BE2C (cell line): Measurements from ENCODE around the gene SH3BP5.

Experiments used
- DNase-seq: peaks from one replicate; pipeline ENCODE4 v3.0.0-alpha.2; 2020
- H3K27me3 ChIP-seq: fragments of 250-450 bp; sonication (Bioruptor Pico); 2 replicates; pipeline ENCODE4 v1.5.1; 2020; ENCODE audit warnings: mild to moderate bottlenecking
- H3K36me3 ChIP-seq: fragments of 250-450 bp; sonication (Bioruptor Pico); 2 replicates; pipeline ENCODE4 v1.5.1; 2020; ENCODE audit warnings: mild to moderate bottlenecking
- H3K4me1 ChIP-seq: fragments of 250-450 bp; sonication (Bioruptor Pico); 2 replicates; pipeline ENCODE4 v1.5.1; 2020
- H3K4me3 ChIP-seq: 2 replicates; pipeline ENCODE4 v1.5.1; 2011; ENCODE audit warnings: low read depth, low read length
- H3K9me3 ChIP-seq: fragments of 250-450 bp; sonication (Bioruptor Pico); 2 replicates; pipeline ENCODE4 v1.5.1; 2020
- TF ChIP-seq, protein P1 (sequence below): IDR thresholded peaks from 2 replicates; pipeline ENCODE4 v1.5.1; 2012; ENCODE audit warnings: mild to moderate bottlenecking, low read depth, low read length

Gene SH3BP5

DNA sequence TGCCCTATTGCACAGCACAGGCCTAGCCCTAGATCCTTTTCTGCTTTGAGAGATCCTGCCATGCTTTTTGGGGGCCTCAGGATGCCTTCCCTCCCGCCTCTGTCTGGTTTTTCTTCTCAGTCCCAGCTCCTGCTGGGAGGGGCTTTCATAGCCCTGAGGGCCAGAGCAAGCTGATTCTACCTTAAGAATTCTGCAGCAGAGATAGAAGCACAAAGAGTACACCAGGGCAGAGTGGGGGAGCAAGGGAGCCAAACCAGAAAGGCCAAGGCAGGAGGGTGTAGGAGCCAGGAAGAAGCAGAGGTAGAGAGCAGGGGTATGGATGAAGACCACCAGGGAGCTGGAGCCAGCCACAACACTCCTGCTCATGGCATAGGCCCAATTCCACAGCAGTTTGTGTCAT, 18.1 kb downstream of the SH3BP5 start:
- Histone ChIP-seq H3K9me3 (no peaks in the 10 kb centered on the region), H3K4me1 (no peaks in the 10 kb centered on the region), H3K27me3 (no peaks in the 10 kb centered on the region), H3K4me3 (no peak overlapping the region), H3K36me3 (no peaks in the 10 kb centered on the region)
- DNase-seq = no peak
- TF ChIP-seq, protein P1, sequence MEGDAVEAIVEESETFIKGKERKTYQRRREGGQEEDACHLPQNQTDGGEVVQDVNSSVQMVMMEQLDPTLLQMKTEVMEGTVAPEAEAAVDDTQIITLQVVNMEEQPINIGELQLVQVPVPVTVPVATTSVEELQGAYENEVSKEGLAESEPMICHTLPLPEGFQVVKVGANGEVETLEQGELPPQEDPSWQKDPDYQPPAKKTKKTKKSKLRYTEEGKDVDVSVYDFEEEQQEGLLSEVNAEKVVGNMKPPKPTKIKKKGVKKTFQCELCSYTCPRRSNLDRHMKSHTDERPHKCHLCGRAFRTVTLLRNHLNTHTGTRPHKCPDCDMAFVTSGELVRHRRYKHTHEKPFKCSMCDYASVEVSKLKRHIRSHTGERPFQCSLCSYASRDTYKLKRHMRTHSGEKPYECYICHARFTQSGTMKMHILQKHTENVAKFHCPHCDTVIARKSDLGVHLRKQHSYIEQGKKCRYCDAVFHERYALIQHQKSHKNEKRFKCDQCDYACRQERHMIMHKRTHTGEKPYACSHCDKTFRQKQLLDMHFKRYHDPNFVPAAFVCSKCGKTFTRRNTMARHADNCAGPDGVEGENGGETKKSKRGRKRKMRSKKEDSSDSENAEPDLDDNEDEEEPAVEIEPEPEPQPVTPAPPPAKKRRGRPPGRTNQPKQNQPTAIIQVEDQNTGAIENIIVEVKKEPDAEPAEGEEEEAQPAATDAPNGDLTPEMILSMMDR = no peak

DNA sequence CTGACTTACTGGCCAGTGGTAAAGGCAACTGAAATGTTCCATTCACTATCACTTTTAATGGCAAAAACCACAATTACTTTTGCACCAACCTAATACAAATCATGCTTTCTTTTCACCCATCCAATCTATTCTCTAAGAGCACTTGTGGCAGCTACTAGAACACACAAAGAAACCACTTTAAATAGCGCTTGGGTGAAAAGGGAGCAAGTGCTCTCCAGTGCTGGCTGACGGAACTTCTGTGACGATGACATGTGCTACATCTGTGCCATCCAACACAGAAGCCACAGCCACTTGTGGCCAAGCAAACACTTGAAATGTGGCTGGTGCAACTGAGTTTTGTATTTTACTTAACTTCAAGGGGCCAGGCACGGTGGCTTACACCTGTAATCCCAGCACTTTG, 18.9 kb downstream of the SH3BP5 start:
- H3K36me3 ChIP-seq = no peaks in the 10 kb centered on the region
- H3K9me3 ChIP-seq = no peaks in the 10 kb centered on the region
- H3K4me3 ChIP-seq = no peak overlapping the region
- H3K4me1 ChIP-seq = no peaks in the 10 kb centered on the region
- TF ChIP-seq, protein P1 = no peak
- DNase-seq = no peak
- no peaks in the 10 kb centered on the region for H3K27me3 ChIP-seq

DNA sequence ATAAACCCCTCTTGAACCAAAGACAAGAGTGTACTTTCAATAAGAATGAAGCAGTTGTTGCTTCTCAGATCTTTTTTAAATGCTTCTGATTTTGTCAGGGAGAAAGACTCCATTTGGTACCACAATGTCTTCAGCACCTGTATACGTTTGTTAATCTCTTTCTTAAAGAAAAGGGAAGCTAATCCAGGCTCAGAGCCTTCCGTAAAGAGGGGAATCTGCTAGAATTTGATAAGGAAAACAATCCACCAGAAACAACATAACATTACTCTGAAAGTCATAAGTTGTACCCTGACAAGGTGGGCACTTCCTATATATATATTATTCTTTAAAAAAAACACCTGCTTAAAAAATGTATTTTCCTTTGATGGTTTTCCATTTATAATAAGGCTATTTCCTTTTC, 19.8 kb downstream of the SH3BP5 start:
- Histone ChIP-seq H3K4me1 (no peaks in the 10 kb centered on the region), H3K27me3 (no peaks in the 10 kb centered on the region), H3K4me3 (no peak overlapping the region), H3K36me3 (no peaks in the 10 kb centered on the region), H3K9me3 (no peaks in the 10 kb centered on the region)
- DNase-seq = no peak
- TF ChIP-seq, protein P1 = no peak

DNA sequence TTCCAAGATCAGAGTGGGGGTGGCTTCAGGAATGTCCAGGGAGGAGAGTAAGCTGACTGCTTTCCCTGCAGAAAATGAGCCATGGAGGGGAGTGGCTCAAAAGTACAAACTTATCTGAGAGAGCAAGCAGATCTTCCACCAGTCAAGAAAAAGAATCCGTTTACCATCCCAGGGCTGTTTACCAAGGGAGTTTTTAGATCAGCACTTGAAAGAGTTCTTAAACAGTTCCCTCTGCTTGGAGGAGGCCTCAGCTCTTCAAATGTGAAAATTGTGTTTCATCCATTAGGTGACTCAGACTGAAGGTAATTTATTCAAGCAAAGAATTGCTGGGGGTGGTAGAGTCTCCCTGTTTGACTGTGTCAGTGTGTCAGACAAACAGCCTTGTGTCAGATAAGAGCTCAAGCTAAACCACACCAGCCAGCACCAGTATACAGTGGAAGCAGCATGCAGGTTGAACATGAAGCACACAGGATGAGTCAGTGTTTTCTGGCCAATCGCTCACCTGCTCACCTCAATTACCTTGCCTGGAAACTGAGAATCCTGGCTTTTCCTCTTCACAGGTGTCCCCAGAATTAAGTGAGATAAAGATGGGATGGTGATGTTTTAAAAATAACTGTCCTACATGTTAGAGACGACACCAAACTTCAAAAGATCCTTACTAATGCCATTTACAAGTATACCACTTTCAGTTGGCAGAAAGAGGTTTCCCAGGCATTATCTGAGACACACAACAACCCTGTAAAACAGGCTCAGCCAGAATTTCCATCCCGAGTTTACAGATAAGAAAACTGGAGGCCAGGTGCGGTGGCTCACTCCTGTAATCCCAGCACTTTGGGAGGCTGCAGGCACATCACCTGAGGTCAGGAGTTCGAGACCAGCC, 21.7 kb downstream of the SH3BP5 start:
- Histone ChIP-seq H3K9me3 (no peaks in the 10 kb centered on the region), H3K4me1 (no peaks in the 10 kb centered on the region), H3K36me3 (no peaks in the 10 kb centered on the region), H3K4me3 (no peak overlapping the region), H3K27me3 (no peaks in the 10 kb centered on the region)
- no peak for DNase-seq
- TF ChIP-seq, protein P1 = no peak

DNA sequence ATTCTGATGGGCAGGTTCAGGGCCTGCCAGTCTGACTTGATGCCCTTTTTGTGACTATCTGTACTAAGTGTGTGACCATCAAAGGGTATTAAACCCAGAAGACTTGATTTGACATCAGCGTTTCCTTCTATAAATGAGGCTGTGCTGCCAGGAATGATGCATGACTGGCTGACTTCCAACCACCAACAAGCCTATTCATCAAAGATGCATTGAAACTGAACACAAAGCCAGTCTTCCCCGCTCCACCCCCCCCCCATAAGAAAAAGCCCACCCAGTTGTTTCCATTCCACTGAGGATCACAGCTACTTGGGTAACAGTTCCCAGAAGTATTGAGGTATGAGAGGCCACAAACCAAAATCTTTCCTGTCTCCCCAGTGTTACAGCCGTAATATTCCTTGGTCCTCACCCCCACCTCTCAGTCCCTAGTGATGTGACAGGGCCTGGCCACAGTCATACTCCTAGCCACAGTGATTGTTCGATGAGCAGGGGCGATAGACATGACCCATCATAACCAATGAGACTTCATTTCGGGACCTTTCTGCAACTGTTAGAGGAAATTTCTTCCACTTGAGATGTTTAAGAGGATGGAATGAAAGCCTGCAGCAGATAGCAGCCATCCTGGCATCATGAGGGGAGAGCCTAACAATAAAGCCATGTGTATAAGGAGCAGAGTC, 22.6 kb downstream of the SH3BP5 start:
- Histone ChIP-seq H3K4me1 (no peaks in the 10 kb centered on the region), H3K4me3 (no peak overlapping the region), H3K9me3 (no peaks in the 10 kb centered on the region), H3K27me3 (no peaks in the 10 kb centered on the region), H3K36me3 (no peaks in the 10 kb centered on the region)
- no peak for DNase-seq
- TF ChIP-seq, protein P1 = no peak

DNA sequence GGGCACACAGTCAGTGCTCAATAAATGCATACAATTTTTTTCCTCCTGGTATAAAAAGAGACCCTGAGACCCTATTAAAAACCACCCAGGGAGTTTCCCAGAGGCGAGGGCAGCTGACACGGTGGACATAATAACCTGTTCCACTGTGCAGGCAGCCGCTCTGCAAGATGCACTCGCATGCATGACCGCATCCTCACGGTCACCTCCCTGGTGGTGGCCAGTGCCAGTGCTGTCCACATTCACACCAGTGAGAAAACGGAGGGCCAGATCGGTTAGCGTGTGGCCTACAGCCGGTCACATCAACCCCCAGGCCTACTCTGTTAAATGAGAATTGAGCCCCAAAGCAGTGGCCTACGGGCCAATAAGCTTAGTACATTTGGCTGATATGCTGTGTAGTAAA, 24.8 kb downstream of the SH3BP5 start:
- Histone ChIP-seq H3K9me3 (no peaks in the 10 kb centered on the region), H3K4me1 (no peaks in the 10 kb centered on the region), H3K4me3 (no peak overlapping the region), H3K27me3 (no peaks in the 10 kb centered on the region), H3K36me3 (no peaks in the 10 kb centered on the region)
- DNase-seq = no peak
- TF ChIP-seq, protein P1 = no peak
